Rectal smooth muscle tissue (tissue), 1 donor: ENCODE results near the gene LMO3.
A peak's percentile ranks its signal among the peaks of the same experiment; 100 is the strongest.

Experiments
- H3K27ac ChIP-seq: one replicate; pipeline ENCODE4 v1.7.0; 2013; ENCODE audit warnings: low read depth, low read length, inconsistent platforms
- H3K27me3 ChIP-seq: one replicate; pipeline ENCODE4 v1.7.0; 2013; ENCODE audit warnings: low read length; ENCODE audit not compliant: control insufficient read depth, insufficient read depth
- H3K36me3 ChIP-seq: one replicate; pipeline ENCODE4 v1.7.0; 2013; ENCODE audit warnings: low read length; ENCODE audit not compliant: control insufficient read depth, insufficient read depth
- H3K4me1 ChIP-seq: one replicate; pipeline ENCODE4 v1.7.0; 2013; ENCODE audit warnings: low read length; ENCODE audit not compliant: control insufficient read depth, insufficient read depth
- H3K4me3 ChIP-seq: one replicate; pipeline ENCODE4 v1.7.0; 2013; ENCODE audit warnings: low read length
- H3K9ac ChIP-seq: one replicate; pipeline ENCODE4 v1.7.0; 2013; ENCODE audit warnings: low read length

The LMO3 gene

GRCh38 chr12:16593546-16593945 is 12.4 kb downstream of the LMO3 start:
- H3K4me1 ChIP-seq = peaks cover 15% of the 10 kb centered on the region
- no peaks in the 10 kb centered on the region for H3K36me3 ChIP-seq
- no peak overlapping the region for H3K4me3 ChIP-seq
- H3K9ac ChIP-seq = no peak overlapping the region
- H3K27ac ChIP-seq = peak overlapping the region; percentile 27
- H3K27me3 ChIP-seq = no peaks in the 10 kb centered on the region

DNA sequence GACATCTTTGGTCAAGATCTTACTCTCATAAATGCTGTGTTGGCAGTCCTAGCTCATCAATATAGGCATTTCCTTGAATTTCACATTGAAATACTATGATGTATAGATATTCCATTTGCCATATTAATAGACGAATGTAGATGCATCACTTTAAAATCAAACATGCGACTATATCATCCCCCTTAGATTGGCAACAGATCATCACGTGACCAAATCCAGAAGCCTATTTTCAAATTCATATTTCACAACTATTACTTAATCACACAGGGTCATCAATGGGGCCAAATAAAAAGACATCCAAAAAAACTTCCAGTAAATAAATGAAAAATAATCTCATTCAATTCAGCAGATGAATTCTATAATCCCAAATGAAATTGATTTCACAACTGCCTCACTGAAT is 15.3 kb downstream of the LMO3 start:
- peaks cover 27% of the 10 kb centered on the region for H3K4me1 ChIP-seq
- no peaks in the 10 kb centered on the region for H3K36me3 ChIP-seq
- H3K4me3 ChIP-seq = no peak overlapping the region
- no peak overlapping the region for H3K9ac ChIP-seq
- peak overlapping the region; percentile 59 for H3K27ac ChIP-seq
- no peaks in the 10 kb centered on the region for H3K27me3 ChIP-seq

- no peaks in the 10 kb centered on the region for H3K27me3 ChIP-seq
- no peak overlapping the region for H3K9ac ChIP-seq
- H3K4me3 ChIP-seq = no peak overlapping the region
- H3K4me1 ChIP-seq = peaks cover 31% of the 10 kb centered on the region
- no peaks in the 10 kb centered on the region for H3K36me3 ChIP-seq
- H3K27ac ChIP-seq = peak overlapping the region; percentile 42
These were observed 17.1 kb downstream of the LMO3 start for GRCh38 chr12:16588812-16589211.

GRCh38 chr12:16587514-16587913 is 18.4 kb downstream of the LMO3 start:
- Histone ChIP-seq H3K4me1 (peaks cover 28% of the 10 kb centered on the region), H3K36me3 (no peaks in the 10 kb centered on the region), H3K27ac (peak overlapping the region; percentile 89), H3K27me3 (no peaks in the 10 kb centered on the region), H3K9ac (no peak overlapping the region), H3K4me3 (no peak overlapping the region)

GRCh38 chr12:16587110-16587453 is 18.9 kb downstream of the LMO3 start:
- peaks cover 25% of the 10 kb centered on the region for H3K4me1 ChIP-seq
- H3K36me3 ChIP-seq = no peaks in the 10 kb centered on the region
- H3K27ac ChIP-seq = peak overlapping the region; percentile 89
- peak overlapping the region; percentile 1 for H3K4me3 ChIP-seq
- H3K9ac ChIP-seq = no peak overlapping the region
- no peaks in the 10 kb centered on the region for H3K27me3 ChIP-seq

GRCh38 chr12:16586350-16587109 is 19.4 kb downstream of the LMO3 start:
- no peak overlapping the region for H3K9ac ChIP-seq
- H3K36me3 ChIP-seq = no peaks in the 10 kb centered on the region
- no peaks in the 10 kb centered on the region for H3K27me3 ChIP-seq
- peaks cover 25% of the 10 kb centered on the region for H3K4me1 ChIP-seq
- peak overlapping the region; percentile 1 for H3K4me3 ChIP-seq
- H3K27ac ChIP-seq = peak overlapping the region; percentile 89

DNA sequence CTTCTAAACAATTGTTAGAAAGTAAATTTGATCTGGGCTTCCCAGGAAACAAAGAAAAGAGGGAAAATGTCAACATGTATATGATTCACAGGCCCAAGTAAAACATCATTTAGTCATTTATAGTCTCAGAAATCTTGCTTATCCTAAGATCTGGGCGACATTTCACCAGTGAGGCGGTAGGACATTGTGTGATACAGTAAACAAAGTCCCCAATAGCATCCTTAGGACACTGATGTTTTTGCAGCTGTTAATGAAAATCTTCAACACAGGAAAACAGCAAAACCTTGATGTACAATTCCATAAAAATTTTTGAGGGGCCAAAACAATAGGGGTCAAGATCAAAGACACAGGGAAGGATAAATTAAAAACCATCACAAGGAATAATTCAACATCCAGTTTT is 20.2 kb downstream of the LMO3 start:
- Histone ChIP-seq H3K4me3 (no peak overlapping the region), H3K27me3 (no peaks in the 10 kb centered on the region), H3K27ac (peak overlapping the region; percentile 89), H3K4me1 (peaks cover 25% of the 10 kb centered on the region), H3K36me3 (no peaks in the 10 kb centered on the region), H3K9ac (no peak overlapping the region)

DNA sequence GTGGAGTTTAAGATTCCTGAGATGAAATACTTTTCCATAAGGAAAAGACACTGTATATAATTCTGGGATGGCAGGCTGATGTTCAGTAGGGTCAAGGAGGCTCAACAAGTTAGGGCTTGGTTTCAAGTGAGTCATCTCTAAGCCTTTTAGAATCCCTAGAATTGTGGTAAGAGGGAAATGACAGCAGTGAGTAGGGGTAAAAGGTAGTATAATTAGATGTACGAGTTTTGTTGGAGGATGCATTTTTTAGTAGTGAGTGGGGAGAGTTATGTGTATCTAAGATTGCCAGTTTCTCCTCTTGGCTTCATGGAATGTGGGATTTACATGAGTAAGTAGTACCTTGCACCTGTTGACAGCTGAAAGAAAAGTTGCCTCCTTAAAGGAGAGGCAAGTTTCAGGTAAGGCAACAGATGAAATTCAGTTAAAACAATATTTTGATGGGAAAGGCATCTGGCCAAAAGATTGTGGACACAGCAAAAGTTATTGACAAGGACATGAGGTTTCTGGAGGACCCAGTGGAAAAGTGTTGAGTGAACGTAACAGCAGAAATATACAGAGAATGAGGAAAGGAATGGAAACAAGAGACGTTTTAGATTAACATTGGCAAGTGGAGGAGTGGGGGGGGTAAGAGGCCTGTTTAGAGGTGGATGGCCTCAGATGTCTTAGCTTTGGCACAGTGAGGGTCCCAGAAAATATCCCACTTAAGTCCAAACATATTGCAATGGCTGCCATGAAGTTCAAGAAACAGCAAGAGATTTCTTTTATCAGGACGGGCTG is 21.8 kb downstream of the LMO3 start:
- peak overlapping the region; percentile 89 for H3K27ac ChIP-seq
- no peaks in the 10 kb centered on the region for H3K36me3 ChIP-seq
- H3K4me1 ChIP-seq = peaks cover 24% of the 10 kb centered on the region
- no peak overlapping the region for H3K4me3 ChIP-seq
- no peak overlapping the region for H3K9ac ChIP-seq
- H3K27me3 ChIP-seq = no peaks in the 10 kb centered on the region

- Histone ChIP-seq H3K36me3 (no peaks in the 10 kb centered on the region), H3K4me1 (peaks cover 13% of the 10 kb centered on the region), H3K27me3 (no peaks in the 10 kb centered on the region), H3K9ac (no peak overlapping the region), H3K4me3 (no peak overlapping the region), H3K27ac (no peak overlapping the region)
These were observed 24.5 kb downstream of the LMO3 start for GRCh38 chr12:16581416-16581815.

DNA sequence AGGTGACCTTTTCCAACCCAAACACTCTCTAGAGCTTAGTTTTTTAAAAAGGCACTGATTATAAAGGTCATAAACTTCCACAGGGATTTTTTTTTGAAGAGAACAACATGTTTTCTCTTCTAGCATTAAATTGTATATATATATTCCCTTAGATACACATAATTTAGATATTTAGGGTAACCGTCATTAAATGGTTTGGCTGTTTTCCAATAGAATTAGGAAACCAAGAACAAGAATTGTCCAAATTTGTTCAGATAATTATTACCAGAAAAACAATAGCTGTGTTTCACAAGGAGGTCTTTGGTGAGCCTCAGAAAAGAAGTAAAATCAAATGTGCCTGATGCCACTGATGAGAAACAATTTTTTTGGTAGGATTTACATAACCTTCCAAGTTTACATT is 26.9 kb downstream of the LMO3 start:
- Histone ChIP-seq H3K36me3 (no peaks in the 10 kb centered on the region), H3K9ac (no peak overlapping the region), H3K4me1 (peaks cover 2% of the 10 kb centered on the region), H3K27me3 (no peaks in the 10 kb centered on the region), H3K4me3 (no peak overlapping the region), H3K27ac (no peak overlapping the region)

DNA sequence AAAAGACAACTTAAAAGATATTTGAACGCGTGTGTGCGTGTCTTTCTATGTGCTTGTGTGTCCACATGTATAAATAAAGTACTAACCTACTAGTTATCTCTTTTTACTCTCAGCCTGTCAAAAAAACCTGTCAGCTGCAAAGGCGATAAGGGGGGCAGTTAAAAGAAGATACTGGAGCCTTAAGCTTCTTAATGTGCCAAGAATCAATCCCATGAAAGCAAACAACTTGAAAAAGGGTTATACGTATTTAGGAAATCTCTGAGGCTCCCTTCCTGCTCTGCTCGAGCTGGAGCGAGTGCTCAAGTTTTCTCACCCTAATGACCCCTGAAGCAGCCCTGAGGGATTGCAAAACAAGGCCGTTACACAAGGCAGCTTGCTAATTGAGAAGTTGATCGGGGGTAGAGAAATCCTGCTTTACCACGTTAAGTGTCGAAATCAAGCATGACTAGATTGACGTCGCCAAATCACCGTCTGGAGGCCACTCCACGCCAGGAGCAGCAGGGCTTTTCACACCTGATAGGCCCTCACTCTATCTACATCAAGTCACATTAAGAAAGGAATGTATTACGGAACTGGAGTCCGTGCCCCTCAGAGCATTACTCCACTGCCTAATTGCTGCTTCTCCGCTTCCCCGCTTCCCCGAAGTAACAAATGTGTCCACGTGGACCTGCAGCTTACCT is 32.4 kb downstream of the LMO3 start:
- Histone ChIP-seq H3K4me3 (no peak overlapping the region), H3K4me1 (no peaks in the 10 kb centered on the region), H3K36me3 (no peaks in the 10 kb centered on the region), H3K27ac (no peak overlapping the region), H3K27me3 (no peaks in the 10 kb centered on the region), H3K9ac (no peak overlapping the region)

DNA sequence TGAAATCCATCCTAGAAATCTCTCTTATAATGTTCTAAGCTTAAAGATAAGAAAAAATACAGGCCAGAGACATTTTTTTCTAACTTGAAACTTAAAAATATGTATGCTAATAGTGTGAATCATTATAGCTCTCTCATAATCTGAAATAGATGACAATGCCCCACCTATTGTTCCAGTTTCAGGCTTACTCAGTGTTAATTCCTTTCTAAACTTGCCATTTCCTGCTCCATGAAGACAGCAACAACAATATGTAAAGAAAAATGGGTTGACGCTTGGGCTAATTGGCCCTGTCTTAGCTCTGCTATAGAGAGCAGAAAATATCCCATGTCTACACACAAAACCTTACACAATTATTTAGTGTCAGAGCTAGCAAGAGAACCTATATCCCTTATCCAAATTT is 37.1 kb downstream of the LMO3 start:
- no peaks in the 10 kb centered on the region for H3K4me1 ChIP-seq
- H3K27ac ChIP-seq = no peak overlapping the region
- no peaks in the 10 kb centered on the region for H3K27me3 ChIP-seq
- H3K36me3 ChIP-seq = no peaks in the 10 kb centered on the region
- H3K4me3 ChIP-seq = no peak overlapping the region
- H3K9ac ChIP-seq = no peak overlapping the region
